Measurements from ENCODE around the gene PRR11. TPM values are rescaled to one million over a fixed set of nuclear protein-coding genes. Genes with fewer than 3 reads are reported as not detected.
A peak's percentile ranks its signal among the peaks of the same experiment; 100 is the strongest.

PRR11 gene
- total RNA-seq, 1 experiment from 2014 or later, result 39.8 TPM

Small RNA genes within 50 kb of the gene (microRNA-seq; reads per million reads assigned to microRNA genes)
- gene MIR301A (ENCODE audit: unreplicated experiment) (1,322 reads per million, percentile 85 among the genes with 10 or more reads in this experiment), gene MIR454 (ENCODE audit: unreplicated experiment) (1,668 reads per million, percentile 85 among the genes with 10 or more reads in this experiment)

Other genes with a start within 250 kb of the PRR11 start
- gene TRIM37, start 48.9 kb upstream of the PRR11 start, total RNA-seq (2021; ENCODE audit: unreplicated experiment), result 43.3 TPM
- 30.3 TPM for gene SKA2, start 560 bp upstream of the PRR11 start, total RNA-seq (2021; ENCODE audit: unreplicated experiment)
- gene SMG8, start 54.3 kb downstream of the PRR11 start, total RNA-seq (2021; ENCODE audit: unreplicated experiment), result 11.9 TPM
- 0.26 TPM for gene GDPD1, start 64.8 kb downstream of the PRR11 start, total RNA-seq (2021; ENCODE audit: unreplicated experiment)
- 1.1 TPM for gene YPEL2, start 175.9 kb downstream of the PRR11 start, total RNA-seq (2021; ENCODE audit: unreplicated experiment)